Mesenteric fat pad (tissue), 1 donor: Measurements from ENCODE around the gene DENND1A. TPM values are rescaled to one million over a fixed set of nuclear protein-coding genes. Genes with fewer than 3 reads are reported as not detected.
"Not testable (repeated sequence)": the region's sequence is repeated elsewhere in the genome, so short reads cannot be mapped to it uniquely, and the experiment has no call there.

Source experiments
- DNase-seq: peaks from one replicate; pipeline ENCODE4 v3.0.0-alpha.2; 2020; ENCODE audit warnings: low spot score
- total RNA-seq: library from RNA; stranded (reverse); fragmentation: NEBNext Ultra II Directional; extraction: Animal tissue kit (Norgen Biotek cat#: 25700); gene quantifications from one replicate; pipeline ENCODE4 v1.2.1, GENCODE V29; 2021
- donor health status: DM: yes; HTN: yes; CAD: no.

Gene DENND1A
- total RNA-seq, 1 donor from 2014 or later = 24.4 TPM

DNA sequence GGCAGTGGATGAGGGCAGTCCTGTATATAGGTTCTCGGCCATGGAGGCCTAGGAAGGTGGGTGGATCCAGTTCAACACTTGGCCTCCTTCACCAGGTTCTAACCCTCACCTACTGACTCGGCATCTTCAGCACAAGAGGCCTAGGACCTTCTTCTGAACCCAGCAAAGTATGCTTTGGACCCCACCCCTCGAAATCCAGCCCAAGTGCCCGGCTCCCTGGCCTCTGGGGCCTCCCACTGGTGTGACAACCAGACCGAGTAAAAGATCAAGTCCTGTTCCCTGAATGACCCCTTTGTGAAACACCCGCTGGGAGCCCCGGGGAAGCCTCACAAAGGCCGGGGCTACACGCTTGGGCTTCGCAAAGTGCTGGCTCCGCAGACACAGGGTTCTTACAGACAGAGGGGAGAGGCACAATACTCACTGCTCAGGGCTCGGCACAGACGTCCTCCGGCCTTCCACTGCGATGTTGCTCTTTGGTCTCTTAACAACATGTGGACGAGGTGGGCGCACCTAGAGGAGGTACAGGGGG is 526.9 kb downstream of the DENND1A start:
- DNase-seq = no peak

DNA sequence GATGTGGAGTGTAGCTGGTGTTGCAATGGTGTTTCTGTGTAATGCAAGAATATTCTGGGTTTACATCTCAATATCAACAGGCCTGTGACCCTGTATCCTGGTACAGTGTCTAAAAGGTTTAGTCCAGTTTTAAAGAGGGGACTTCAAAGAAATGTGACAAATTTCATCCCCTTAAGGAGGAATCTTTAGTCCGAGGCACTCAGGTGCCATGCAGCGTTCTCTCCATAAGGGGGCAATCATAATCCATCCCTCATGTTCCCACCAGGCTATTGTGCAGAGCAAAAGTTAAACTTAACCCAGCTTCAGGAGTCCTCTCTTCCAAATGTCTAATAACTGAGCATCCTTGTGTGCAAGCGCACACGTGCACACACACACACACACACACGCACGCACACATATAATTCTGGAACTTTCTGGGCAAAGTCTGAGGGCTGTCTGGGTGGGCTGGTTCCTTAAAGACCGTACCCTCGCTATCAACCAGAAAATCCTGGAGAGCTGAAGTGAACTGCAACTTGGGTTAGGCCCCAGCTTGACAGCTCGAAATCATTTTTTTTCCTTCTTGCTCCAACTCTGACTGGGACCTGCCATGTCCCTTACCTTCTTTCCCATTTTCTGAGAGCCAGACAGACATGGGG is 527.9 kb downstream of the DENND1A start:
- no peak for DNase-seq

DNA sequence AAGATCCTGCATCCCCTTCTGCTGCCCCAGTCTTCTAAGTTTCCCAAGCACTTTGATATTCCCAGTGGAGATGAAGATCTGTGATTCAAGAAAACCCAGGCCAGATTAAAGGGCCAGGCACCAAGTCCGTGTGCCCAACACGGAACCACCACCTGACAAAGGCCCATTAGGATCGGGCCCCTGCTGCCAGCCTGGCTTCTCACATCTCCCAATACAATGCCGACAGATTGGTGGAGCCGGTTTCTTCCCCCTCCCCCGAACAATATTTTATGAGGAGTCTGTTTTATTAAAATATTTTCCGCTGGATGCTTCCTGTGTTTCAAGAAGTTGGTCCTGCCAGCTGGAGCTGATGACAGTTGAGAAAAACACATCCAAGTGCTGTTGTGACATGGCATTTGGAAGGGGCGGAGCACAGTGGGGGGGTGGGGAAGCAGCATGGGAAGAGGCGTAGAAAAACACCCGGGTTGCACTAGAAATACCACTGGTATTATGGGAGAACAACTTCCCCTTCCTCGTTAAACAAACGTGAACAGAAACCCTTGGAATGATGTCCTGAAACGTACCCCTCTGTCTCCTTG is 528.9 kb downstream of the DENND1A start:
- DNase-seq = no peak

DNA sequence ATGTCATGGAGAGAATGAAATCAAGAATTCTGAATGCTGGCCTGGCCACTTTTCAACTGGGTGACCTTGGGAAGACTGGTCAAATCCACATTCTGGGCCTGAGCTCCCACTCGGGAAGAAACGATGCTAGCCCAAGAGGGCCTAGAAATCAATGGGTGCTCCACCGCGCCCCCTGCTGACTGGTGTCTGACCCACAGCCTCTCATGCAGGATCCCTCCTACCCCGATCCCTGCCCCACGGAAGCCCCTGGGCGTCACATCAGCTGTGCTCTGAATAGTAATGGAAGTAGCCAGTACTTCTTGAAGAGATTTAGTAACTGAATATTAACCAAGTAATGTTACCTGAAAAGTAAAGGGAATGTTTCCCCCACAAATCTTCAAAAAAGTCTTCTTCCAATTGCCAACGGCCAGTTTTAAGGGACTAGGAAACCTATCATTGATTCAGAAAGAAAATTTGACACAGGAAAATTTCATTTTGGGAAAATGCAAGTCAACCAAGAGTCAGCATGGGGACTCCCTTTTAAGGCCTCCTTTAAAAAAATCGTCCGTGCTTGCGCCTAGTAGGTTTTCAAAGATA is 530.0 kb downstream of the DENND1A start:
- no peak for DNase-seq

DNA sequence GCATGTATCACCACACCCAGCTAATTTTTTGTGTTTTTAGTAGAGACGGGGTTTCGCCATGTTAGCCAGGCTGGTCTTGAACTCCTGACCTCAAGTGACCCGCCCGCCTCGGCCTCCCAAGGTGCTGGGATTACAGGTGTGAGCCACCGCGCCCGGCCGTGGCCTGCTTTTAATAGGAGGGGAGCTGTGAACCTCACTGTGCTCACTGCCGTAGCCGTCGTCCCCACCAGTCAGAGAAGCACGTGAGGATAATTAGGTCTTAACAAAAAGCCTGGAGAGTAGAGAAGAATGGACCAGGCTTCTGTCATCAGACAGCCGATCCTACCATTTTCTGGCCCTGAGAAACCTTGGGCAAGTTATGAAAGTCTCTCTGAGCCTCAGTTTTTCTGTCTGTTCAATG is 531.0 kb downstream of the DENND1A start:
- not testable (repeated sequence) for DNase-seq

DNA sequence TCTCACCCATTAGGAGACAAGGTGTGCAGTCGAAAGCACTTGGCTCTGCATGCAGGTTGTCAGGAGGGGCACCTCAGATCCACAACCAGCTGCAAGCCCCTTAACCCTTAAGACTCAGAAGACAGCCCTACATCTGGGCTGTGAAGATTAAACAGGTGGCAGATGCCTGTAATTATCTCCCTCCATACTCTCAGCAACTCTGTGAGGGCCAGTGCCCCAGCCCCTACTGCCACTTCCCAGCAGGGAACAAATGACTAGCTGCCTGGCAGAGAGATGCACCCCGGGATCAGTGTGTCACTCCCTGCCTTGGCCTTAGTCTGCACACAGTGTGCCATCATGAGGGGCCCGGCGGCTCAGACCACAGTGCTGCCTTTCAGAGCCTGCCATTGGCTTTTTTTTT is 532.0 kb downstream of the DENND1A start:
- no peak for DNase-seq

DNA sequence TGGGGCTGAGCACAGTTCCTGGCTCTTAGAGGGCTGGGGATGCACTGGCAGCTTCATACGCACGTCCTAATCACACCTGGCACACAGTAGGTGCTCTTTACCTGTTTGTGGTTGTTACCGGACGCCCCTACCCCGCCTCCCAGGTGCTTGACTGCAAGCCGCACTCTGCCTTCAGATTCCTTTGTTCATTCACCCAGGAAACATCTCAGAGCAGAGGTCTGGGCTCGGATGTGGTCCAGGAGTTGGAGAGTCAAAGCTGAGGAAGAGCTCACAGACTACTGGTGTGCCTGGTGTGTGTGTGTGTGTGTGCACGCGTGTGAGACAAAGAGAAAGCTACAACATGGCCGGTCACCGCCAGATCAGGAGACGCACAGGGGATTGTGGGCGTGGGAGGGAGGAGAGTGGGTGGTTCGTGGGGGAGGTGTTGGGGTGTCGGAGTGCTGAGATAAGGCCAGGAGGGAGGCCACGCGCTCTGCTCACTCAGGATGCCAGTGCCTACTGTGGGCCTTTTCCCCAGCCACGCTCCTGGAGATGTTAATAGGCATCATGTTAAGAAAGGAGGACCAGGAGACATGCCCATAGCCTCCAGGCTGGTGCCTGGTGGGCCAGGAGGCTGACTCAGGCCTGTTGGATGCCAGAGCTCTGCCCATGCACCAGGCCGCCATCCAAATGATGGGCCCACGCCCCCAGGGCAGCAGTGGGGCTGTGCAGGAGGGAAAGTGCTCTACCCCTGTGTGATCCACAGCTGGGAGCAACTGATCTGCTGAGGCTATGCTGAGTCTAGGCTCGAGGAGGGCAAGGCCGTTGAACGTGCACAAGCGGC is 534.0 kb downstream of the DENND1A start:
- DNase-seq = no peak

DNA sequence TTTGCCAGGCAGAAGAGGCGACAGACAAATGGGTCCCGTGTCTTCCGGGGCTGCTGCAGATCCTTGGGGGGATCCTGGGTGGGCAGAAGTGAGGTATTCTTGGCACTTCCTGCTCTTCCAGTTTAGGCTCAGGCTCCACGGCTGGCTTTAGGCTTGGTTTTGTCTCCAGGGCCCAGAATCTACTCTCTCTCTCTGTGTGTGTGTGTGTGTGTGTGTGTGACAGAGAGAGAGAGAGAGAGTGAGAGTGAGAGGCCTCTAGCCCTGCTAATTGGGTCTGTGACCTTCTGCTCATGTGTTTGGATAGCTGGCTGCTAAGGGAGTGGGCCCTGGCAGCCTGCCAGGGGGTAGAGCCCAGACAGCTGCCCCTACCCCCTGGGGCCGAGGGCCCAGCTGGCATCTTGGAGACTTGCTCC is 534.6 kb downstream of the DENND1A start:
- DNase-seq = no peak

DNA sequence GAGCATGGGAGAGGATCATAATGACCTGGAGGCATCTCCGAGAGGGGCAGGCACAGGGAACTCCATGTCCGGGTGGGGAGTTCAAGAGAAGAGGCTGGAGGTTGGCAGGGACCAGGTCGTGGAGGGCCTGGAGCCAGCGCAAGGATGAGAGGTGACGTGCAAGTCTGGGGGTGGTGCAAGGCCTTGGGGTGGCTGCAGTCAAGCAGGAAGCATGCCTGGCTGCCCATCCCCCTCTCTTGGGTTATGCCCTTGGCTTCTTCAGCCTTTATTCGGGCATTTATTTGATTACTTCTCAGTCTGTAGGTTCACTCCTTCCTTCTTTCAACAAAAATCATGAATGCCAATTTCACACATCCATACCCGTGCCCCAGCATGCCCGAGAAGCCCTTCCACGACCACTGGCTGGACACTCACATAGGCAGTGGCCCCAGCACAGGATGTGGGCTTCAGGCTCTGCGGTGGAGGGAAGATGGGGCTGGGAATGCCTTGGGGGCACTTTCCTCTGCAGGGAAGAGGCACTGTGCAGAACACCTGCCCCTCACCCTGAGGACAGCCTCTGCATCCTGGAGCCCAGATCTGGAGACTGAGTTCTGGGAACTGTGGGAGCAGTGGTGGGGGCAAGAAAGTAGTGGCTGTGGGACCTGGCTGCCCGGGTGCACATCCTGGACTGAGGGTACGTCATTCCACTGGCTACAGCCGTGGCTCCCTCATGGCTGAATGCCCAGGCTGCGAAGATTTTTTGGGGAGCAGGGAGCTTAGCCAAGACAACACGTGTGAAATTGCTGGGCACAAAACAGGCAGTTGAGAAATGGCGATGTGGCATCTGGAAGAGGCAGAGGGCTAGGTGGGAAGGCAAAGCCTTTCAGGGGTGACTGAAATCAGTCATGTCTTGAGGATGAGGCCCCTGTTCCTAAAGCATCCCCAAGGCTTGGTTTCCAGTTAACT is 535.4 kb downstream of the DENND1A start:
- DNase-seq = no peak

DNA sequence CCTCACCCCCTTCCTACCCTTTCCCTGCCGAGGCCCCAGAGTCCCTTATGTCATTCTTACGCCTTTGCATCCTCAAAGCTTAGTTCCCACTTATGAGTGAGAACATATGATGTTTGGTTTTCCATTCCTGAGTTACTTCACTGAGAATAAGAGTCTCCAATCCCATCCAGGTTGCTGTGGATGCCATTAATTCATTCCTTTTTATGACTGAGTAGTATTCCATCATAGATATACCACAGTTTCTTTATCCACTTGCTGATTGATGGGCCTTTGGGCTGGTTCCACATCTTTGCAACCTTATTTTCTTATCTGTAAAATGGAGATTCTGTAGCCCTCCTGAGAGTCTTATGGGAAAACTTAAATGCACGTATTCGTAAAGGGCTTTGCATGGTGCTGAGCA is 537.1 kb downstream of the DENND1A start:
- no peak for DNase-seq

DNA sequence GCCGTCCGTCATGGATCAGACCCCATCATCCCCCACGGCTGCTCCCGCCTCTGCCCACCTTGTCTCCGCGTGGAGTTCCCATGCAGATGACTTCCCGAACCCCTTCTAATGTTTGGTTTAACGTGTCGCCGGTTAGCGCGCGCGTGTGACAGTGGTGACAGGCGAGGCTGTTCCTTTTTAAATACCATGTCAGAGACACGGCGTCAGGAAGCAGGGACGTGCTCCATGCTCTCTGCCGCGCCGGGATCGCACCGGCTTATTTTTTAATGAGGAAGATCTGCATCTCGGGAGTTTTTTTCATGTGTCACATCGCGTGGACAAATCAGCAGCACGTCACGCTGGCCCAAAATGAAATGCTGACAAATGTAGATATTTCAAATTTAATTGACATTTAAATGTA is 538.0 kb downstream of the DENND1A start:
- no peak for DNase-seq

DNA sequence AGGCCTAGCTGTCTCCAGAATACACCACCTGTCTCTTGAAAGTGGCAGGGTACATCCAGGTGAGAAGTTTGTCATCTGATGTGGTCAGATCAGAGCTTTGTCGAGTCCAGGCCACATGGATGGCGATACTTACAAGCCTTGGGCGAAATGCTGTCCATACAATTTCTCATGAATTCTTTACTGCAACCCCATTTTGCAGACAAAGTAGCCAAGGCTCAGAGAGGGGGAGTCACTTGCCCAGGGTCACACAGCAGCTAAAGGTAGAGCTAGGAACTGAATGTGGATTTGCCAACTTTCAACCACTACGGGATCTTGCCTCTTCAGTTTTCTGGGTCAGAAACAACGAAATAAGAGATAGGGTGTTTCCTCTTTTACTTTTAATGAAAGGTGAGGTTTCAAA is 538.7 kb downstream of the DENND1A start:
- no peak for DNase-seq

DNA sequence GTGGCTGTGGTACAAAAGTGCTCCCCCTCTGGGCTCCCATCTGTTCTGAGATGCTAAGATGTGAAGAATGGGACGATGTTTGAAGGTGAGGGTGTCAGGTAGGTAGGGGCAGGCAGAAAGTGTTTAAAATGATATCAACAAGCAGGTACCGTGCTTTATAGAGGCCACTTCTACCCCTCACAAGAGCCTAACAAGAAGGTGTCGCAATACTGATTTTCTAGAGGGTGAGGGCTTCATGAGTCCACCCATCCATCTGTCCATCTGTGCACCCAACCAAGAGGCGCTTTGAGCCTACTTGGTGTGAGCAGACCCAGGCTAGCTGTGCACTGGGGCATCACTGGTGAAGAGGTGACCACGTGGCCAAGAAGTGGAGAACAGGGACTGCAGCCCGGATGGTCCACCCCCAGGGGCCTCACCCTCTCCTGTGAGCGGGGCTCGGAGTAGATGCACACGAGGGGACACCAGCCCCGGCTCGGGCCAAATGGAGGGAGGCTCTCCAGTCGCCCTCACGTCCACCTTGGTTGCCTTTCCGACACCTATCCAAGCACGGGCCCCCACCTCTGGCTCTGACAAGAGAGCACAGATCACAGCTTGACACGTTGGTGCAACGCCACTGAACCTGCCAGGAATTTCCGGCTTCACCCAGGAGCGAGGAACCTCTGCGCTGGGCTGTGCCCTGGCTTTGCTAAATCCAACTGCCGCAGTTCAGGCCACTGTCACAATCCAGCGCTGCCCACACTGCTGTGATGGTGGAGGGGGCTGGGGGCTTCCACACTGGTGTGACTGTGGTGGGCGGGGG is 539.4 kb downstream of the DENND1A start:
- DNase-seq = no peak

DNA sequence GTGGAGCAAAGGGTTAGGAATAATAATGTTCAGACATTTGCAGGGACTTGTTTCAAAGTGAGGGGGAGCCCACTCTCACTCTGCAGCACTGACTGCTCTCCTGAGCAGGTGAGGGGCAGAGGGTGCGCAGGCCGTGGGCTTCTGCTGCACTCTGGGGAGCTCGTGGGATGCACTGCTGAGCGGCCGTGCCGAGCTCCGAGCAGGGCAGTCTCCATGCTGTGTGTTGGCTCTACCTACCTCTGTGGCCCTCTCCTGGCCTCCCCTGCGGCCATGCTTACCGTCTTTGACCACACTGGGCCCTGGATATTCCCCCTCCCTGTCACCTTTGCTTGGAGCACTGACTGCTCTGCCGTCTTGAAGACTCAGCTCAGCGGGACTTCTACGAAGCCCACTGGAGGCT is 540.2 kb downstream of the DENND1A start:
- DNase-seq = no peak

DNA sequence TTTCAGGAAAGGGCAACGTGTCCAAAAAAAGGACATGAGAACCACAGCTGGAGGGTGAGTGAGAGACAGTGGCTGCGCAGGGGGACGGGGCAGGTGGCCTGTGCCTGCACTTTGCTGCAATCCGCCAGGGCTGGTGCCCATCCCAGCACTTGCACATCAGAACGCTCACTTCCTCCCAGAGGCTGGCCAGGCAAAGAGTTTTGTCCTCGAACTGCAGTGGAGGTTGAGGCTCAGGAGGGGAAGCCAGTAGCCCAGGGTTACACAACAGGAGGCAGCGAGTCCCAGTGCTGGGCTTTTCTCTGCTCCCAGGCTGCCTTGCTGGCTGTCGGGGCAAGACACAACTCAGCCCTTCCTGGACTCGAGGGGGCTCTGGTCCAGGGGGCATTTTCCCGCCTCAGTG is 540.9 kb downstream of the DENND1A start:
- DNase-seq = no peak

DNA sequence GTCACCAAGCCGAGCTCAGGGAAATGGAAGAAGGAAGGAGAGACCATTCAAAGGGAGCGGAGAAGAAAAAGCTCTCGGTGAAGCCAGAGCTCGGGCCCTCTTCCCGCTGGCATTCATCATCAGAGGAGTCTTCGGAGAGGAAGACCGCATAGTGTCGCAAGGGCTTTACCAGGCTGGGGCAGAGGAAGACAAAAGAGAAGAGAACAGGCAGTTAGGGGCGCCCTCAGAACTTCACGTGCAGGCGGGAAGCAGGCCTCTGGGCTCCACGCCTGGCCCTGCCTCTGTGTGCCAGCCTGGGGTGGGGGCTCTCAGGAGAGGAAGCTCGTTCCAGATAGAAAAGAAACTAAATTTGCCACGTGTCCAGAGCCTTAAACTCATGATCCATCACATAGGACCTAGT is 542.2 kb downstream of the DENND1A start:
- DNase-seq = no peak

DNA sequence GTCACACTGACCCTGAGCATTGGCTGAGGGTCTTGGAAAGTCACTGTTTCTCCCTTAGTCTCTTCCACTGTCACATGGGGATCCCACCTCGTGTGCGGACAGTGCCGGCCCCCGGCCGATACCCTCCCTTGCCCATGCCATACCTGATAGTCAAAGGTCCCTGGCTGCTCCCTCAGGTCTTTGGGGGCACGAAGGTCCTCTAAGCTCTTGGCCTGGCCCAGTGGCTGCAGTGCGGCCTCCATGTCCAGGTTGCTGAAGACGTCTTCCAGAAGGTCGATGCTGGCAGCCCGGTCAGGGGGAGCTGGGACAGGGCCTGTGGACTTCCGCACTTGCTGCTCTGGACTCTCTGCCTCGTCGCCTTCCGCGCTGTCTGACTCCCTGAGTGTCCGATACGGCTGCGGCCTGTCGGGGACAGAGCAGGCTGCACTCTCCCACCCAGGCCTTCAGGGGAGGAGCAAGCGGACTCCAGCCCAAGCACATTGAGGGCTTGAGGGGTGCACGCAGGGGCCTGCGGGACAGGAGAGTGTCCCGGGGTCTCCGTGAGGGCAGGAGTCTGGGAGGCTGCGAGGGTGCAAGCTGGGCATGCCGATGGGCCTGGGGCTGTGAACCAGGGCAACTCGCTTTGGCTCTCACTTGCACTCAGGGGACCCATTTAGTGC is 546.3 kb downstream of the DENND1A start:
- no peak for DNase-seq

DNA sequence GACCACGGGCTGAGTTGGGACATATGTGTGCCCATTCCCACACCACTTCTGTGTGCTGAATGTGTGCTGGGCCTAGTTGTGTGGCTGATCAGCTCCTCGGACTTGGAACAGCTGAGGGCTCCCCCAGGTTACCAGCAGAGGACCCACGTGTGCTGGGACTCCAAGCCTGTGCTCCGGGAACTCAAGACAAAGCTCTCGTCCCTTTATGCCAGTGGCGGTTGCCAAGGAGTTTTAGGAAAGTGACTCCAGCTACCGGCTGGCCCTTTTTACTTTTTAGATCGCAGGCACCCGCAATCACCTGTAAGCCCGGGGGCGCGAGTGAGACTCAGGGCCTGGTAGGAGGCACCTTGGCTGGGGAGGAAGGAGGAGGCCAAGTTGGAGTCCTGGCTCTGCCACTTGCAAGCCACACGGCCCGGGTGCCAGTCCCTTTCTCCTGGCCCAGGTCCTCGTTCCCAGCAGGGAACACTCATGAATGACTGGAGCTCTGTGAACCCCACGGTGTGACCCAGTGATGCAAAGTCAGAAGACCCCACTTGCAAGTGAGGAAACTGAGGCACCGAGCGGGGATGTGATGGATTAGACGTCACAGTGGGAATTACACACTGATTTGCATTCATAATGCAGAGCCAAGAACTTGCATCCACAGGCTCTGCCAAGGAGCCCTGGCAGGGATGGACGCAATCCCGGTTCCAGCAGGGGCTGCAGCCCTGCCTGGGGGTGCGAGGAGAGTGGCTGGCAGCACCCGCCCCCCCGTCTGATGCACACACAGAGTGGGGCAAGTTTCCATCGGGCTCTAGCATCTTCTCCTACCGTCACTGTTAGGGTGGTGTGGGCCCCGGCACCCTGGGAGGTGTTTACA is 547.0 kb downstream of the DENND1A start:
- DNase-seq = no peak
